Retinal pigment epithelial cell (primary cell): ENCODE data around the gene RNU6-8.

ENCODE experiments used
- DNase-seq: peaks from one replicate; pipeline ENCODE4 v3.0.0-alpha.2; 2010; ENCODE audit warnings: low read depth
- H3K4me3 ChIP-seq: 2 replicates; pipeline ENCODE4 v1.5.1; 2011; ENCODE audit warnings: mild to moderate bottlenecking, low read length, control low read depth, moderate library complexity
- TF ChIP-seq, protein P1 (sequence below): conservative IDR thresholded peaks from 2 replicates; pipeline ENCODE4 v1.5.1; 2011; ENCODE audit warnings: low read depth, low read length, control low read depth, inconsistent platforms

RNU6-8 gene

GRCh38 chr14:32224737-32225377 is 21.8 kb upstream of the RNU6-8 start:
- peak; percentile 80 for DNase-seq

GRCh38 chr14:32217301-32217700 is 14.2 kb upstream of the RNU6-8 start:
- H3K4me3 ChIP-seq = no peak overlapping the region
- TF ChIP-seq, protein P1, sequence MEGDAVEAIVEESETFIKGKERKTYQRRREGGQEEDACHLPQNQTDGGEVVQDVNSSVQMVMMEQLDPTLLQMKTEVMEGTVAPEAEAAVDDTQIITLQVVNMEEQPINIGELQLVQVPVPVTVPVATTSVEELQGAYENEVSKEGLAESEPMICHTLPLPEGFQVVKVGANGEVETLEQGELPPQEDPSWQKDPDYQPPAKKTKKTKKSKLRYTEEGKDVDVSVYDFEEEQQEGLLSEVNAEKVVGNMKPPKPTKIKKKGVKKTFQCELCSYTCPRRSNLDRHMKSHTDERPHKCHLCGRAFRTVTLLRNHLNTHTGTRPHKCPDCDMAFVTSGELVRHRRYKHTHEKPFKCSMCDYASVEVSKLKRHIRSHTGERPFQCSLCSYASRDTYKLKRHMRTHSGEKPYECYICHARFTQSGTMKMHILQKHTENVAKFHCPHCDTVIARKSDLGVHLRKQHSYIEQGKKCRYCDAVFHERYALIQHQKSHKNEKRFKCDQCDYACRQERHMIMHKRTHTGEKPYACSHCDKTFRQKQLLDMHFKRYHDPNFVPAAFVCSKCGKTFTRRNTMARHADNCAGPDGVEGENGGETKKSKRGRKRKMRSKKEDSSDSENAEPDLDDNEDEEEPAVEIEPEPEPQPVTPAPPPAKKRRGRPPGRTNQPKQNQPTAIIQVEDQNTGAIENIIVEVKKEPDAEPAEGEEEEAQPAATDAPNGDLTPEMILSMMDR = no peak
- no peak for DNase-seq

More at GRCh38 chr14:32224737-32225377, 21.8 kb upstream of the RNU6-8 start:
- H3K4me3 ChIP-seq = no peak overlapping the region
- TF ChIP-seq, protein P1 = peak; percentile 66

DNA sequence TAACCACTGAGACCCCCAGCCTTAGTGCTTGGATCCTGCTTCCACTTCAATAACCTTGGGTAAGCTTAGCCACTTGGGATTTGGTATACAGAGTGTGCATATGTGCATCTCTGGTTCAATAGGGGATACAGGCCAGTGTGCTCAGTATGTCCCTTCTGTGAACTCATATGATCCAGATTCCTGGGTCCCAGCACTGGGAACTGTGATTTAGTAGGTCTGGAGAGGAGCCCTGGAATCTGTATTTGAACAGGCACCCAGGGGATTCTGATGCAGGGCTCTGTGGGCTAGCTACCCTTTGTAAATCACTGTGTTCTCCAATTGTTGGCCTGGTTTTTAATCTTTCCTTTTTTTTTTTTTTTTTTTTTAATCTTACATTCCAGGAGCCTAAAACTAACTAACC is 9.8 kb upstream of the RNU6-8 start:
- TF ChIP-seq, protein P1 = no peak
- no peak overlapping the region for H3K4me3 ChIP-seq
- no peak for DNase-seq

DNA sequence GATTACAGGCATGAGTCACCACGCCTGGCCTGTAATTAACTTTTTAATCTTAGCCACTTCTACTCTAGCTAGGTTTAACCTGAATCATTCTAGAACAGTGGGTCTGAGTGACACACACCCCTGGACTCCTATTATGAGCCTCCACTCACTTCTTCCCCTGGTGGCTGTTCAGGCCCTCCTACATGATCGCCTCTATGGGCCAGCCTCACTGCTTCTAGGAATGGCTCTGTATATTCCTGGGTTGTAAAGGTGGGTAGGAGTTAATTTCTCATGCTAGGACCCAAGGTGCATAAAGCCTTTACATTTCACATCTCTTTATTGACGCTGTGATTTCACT is 8.0 kb upstream of the RNU6-8 start:
- TF ChIP-seq, protein P1 = peak; percentile 19
- no peak overlapping the region for H3K4me3 ChIP-seq
- no peak for DNase-seq

DNA sequence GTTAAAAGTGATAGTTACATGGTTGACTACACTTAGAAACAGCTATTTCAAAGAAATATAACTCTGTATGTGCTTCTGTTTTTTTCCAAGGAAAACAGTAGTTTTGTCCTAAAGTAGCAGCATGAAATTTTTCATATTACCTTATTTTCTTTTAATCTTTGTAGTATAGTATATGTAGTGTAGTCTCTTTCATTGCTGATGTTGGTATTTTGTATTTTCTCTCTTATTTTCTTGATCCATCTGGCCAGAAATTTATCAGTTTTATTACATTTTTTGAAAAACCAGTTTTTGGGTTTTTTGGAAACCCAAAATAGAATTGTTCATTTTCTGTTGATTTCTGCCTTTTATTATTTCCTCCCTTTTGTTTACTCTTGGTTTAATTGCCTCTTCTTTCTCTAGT is 6.4 kb upstream of the RNU6-8 start:
- no peak for DNase-seq
- TF ChIP-seq, protein P1 = no peak

DNA sequence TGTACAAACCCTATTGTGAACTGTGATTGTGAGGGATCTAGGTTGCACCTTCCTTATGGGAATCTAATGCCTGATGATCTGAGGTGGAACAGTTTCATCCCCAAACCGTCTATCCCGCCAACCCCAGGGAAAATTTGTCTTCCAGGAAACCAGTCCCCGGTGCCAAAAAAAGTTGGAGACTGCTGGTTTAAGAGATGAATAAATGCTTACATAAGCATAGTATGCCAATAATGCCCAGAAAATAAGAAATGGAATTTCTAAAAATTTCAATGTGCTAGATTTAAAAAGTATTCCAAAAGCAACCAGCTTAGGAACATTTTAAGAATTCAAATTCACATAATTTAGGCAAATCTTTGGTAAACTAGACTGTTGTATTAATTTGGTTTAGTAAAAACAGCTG is 5.4 kb upstream of the RNU6-8 start:
- no peak overlapping the region for H3K4me3 ChIP-seq
- TF ChIP-seq, protein P1 = no peak
- no peak for DNase-seq

More for the DNA sequence above, 6.4 kb upstream of the RNU6-8 start:
- H3K4me3 ChIP-seq = no peak overlapping the region

- no peak for DNase-seq
- TF ChIP-seq, protein P1 = no peak
- H3K4me3 ChIP-seq = no peak overlapping the region
Measured at GRCh38 chr14:32206552-32206951, 3.5 kb upstream of the RNU6-8 start.
